CD14-positive monocyte (primary cell): ENCODE measurements around the gene CCDC68. TPM values are rescaled to one million over a fixed set of nuclear protein-coding genes. Genes with fewer than 3 reads are reported as not detected.

ENCODE experiments used
- DNase-seq, 3 donors: peaks; one replicate each; pipeline ENCODE4 v3.0.0-alpha.2; 2011 to 2022
- H2AFZ ChIP-seq: 2 replicates; pipeline ENCODE4 v1.6.0; 2012; ENCODE audit warnings: mild to moderate bottlenecking, low read depth, low read length, inconsistent platforms; ENCODE audit not compliant: insufficient read depth, poor library complexity, severe bottlenecking
- H3K27ac ChIP-seq, 2 donors: 1 replicate in 1 of 2; 2 replicates in 1 of 2; pipeline ENCODE4 v1.5.1; 2012 to 2013; ENCODE audit warnings: low read length in 2 of 2, control low read depth in 1 of 2, inconsistent platforms in 1 of 2, low read depth in 1 of 2, mild to moderate bottlenecking in 1 of 2
- H3K27me3 ChIP-seq, 2 donors: one replicate each; pipeline versions ENCODE4 v1.6.0 to v1.6.1; 2011 to 2013; ENCODE audit warnings: low read length in 2 of 2; ENCODE audit not compliant: control insufficient read depth in 2 of 2, insufficient read depth in 2 of 2
- H3K36me3 ChIP-seq, 2 donors: replicated peaks in 1 of 2; 1 replicate in 1 of 2; 2 replicates in 1 of 2; pipeline versions ENCODE4 v1.5.1 to v1.6.1; 2012 to 2013; ENCODE audit warnings: low read length in 2 of 2, control low read depth in 1 of 2, inconsistent platforms in 1 of 2, mild to moderate bottlenecking in 1 of 2; ENCODE audit not compliant: insufficient read depth in 2 of 2, control insufficient read depth in 1 of 2
- H3K4me1 ChIP-seq, 2 donors: 1 replicate in 1 of 2; 2 replicates in 1 of 2; pipeline versions ENCODE4 v1.5.1 to v1.6.1; 2012 to 2013; ENCODE audit warnings: low read length in 2 of 2, control low read depth in 1 of 2, inconsistent platforms in 1 of 2, mild to moderate bottlenecking in 1 of 2, moderate library complexity in 1 of 2; ENCODE audit not compliant: insufficient read depth in 2 of 2, control insufficient read depth in 1 of 2
- H3K4me2 ChIP-seq: replicated peaks from 2 replicates; pipeline ENCODE3; 2012; ENCODE audit warnings: low read length, moderate library complexity, mild to moderate bottlenecking; ENCODE audit not compliant: poor library complexity, severe bottlenecking; ENCODE audit errors: extremely low read depth
- H3K4me3 ChIP-seq, 3 experiments: fragments of 200-600 bp in 1 of 3; sonication (generic) in 1 of 3; replicated peaks in 1 of 3; 1 replicate in 2 of 3; 2 replicates in 1 of 3; pipeline ENCODE4 v1.5.1; 2011 to 2013; ENCODE audit warnings: low read length in 3 of 3, mild to moderate bottlenecking in 3 of 3, control low read depth in 2 of 3, low read depth in 2 of 3, inconsistent platforms in 1 of 3, moderate library complexity in 1 of 3
- H3K79me2 ChIP-seq: 2 replicates; pipeline ENCODE4 v1.6.0; 2012; ENCODE audit warnings: mild to moderate bottlenecking, control low read depth, inconsistent platforms, low read length, moderate library complexity; ENCODE audit not compliant: insufficient read depth
- H3K9ac ChIP-seq: 2 replicates; pipeline ENCODE4 v1.6.0; 2017; ENCODE audit warnings: low read length, mild to moderate bottlenecking; ENCODE audit not compliant: insufficient read depth, poor library complexity, severe bottlenecking
- H3K9me3 ChIP-seq, 2 donors: replicated peaks in 1 of 2; 1 replicate in 1 of 2; 2 replicates in 1 of 2; pipeline versions ENCODE4 v1.5.1 to v1.6.1; 2012 to 2013; ENCODE audit warnings: low read length in 2 of 2, control low read depth in 1 of 2; ENCODE audit not compliant: control insufficient read depth in 1 of 2, insufficient read depth in 1 of 2
- H4K20me1 ChIP-seq: 2 replicates; pipeline ENCODE4 v1.6.0; 2012; ENCODE audit warnings: mild to moderate bottlenecking, low read length, control low read depth, moderate library complexity; ENCODE audit not compliant: insufficient read depth
- H3K27ac Mint-ChIP-seq, 7 donors: one replicate each; pipeline ENCODE4 v1.8.0; 2020; ENCODE audit warnings: mild to moderate bottlenecking in 7 of 7, mixed read lengths in 7 of 7, moderate library complexity in 6 of 7, inconsistent platforms in 2 of 7
- H3K27me3 Mint-ChIP-seq, 3 donors: one replicate each; pipeline ENCODE4 v1.8.0; 2021 to 2022; ENCODE audit warnings: low read depth in 3 of 3, mild to moderate bottlenecking in 3 of 3, mixed read lengths in 3 of 3, moderate library complexity in 3 of 3, inconsistent platforms in 1 of 3
- H3K36me3 Mint-ChIP-seq, 2 donors: one replicate each; pipeline ENCODE4 v1.8.0; 2020; ENCODE audit warnings: mixed read lengths in 2 of 2, inconsistent platforms in 1 of 2, mild to moderate bottlenecking in 1 of 2
- H3K4me1 Mint-ChIP-seq: one replicate; pipeline ENCODE4 v1.8.0; 2020; ENCODE audit warnings: mild to moderate bottlenecking, mixed read lengths
- H3K4me3 Mint-ChIP-seq, 2 donors: one replicate each; pipeline ENCODE4 v1.8.0; 2020; ENCODE audit warnings: mild to moderate bottlenecking in 2 of 2, mixed read lengths in 2 of 2, moderate library complexity in 1 of 2
- H3K9me3 Mint-ChIP-seq, 7 donors: one replicate each; pipeline ENCODE4 v1.8.0; 2020 to 2022; ENCODE audit warnings: mixed read lengths in 7 of 7, mild to moderate bottlenecking in 6 of 7, moderate library complexity in 6 of 7, inconsistent platforms in 2 of 7
- CTCF ChIP-seq: fragments of 200-600 bp; IDR thresholded peaks from one replicate; pipeline ENCODE4 v1.8.0; 2022; ENCODE audit warnings: antibody characterized with exemption, mild to moderate bottlenecking
- WGBS: methylation state at CpG from one replicate; pipeline ENCODE4 v1.1.5; 2013; ENCODE audit warnings: missing lambda C conversion rate; ENCODE audit not compliant: insufficient coverage; 5-methylcytosine and 5-hydroxymethylcytosine counted together
- intact Hi-C, 2 donors: fragments of 100-400 bp; cut with micrococcal nuclease; formaldehyde crosslinking; loops; one replicate each; pipeline versions ENCODE4 v1.15.0 to v1.15.1; 2023
- polyA plus RNA-seq, 3 donors: library from polyadenylated mRNA; depleted of rRNA in 1 of 3; unstranded in 2 of 3; stranded (reverse) in 1 of 3; fragments of 300-500 nt in 2 of 3; fragments of >200 nt in 1 of 3; fragmentation: Illumina TruSeq in 2 of 3; gene quantifications; 1 replicate in 2 of 3; 2 replicates in 1 of 3; pipeline ENCODE4 v1.2.3, GENCODE V29; 2012 to 2021

CCDC68 gene
- polyA plus RNA-seq, 3 donors, result 0.09 to 0.15 TPM; not detected in 1

GRCh38 chr18:54948350-54948837, 10.9 kb downstream of the CCDC68 start:
- no peak overlapping the region for H3K4me3 Mint-ChIP-seq
- Histone ChIP-seq H3K36me3 (no peaks in the 10 kb centered on the region), H3K4me2 (no peak overlapping the region), H2AFZ (no peak overlapping the region), H3K4me1 (peaks cover 0 to 5% of the 10 kb centered on the region in 2 donors), H4K20me1 (no peaks in the 10 kb centered on the region), H3K27ac (no peak overlapping the region), H3K9me3 (no peaks in the 10 kb centered on the region), H3K9ac (no peak overlapping the region), H3K4me3 (no peak overlapping the region), H3K27me3 (peaks cover 0 to 2% of the 10 kb centered on the region in 2 donors), H3K79me2 (no peaks in the 10 kb centered on the region)
- no peaks in the 10 kb centered on the region for H3K36me3 Mint-ChIP-seq
- DNase-seq, result no peak
- peaks cover 5 to 16% (median 6%) of the 10 kb centered on the region in 3 donors for H3K27me3 Mint-ChIP-seq
- WGBS, result 89% methylated on average over 4 of the region's 4 CpGs
- H3K27ac Mint-ChIP-seq, result peak overlapping the region in 1 of 7 donors; percentile 47
- intact Hi-C loops, result no loop called here
- no peak for TF ChIP-seq CTCF
- peaks cover 10% of the 10 kb centered on the region for H3K4me1 Mint-ChIP-seq
- H3K9me3 Mint-ChIP-seq, result peaks cover 0 to 2% (median 0%) of the 10 kb centered on the region in 7 donors

- Histone ChIP-seq H3K36me3 (no peaks in the 10 kb centered on the region), H3K27ac (no peak overlapping the region), H3K9me3 (no peaks in the 10 kb centered on the region), H3K4me1 (peaks cover 0 to 5% of the 10 kb centered on the region in 2 donors), H3K4me3 (no peak overlapping the region), H3K4me2 (no peak overlapping the region), H3K79me2 (no peaks in the 10 kb centered on the region), H3K9ac (no peak overlapping the region), H4K20me1 (no peaks in the 10 kb centered on the region), H2AFZ (no peak overlapping the region), H3K27me3 (peaks cover 0 to 2% of the 10 kb centered on the region in 2 donors)
- intact Hi-C loops, result no loop called here
- H3K9me3 Mint-ChIP-seq, result no peaks in the 10 kb centered on the region
- no peaks in the 10 kb centered on the region for H3K36me3 Mint-ChIP-seq
- DNase-seq, result no peak
- no peak overlapping the region for H3K4me3 Mint-ChIP-seq
- no CpG with 5 or more reads among the region's 1 CpG for WGBS
- peaks cover 10% of the 10 kb centered on the region for H3K4me1 Mint-ChIP-seq
- H3K27me3 Mint-ChIP-seq, result peaks cover 3 to 10% (median 6%) of the 10 kb centered on the region in 3 donors
- no peak overlapping the region for H3K27ac Mint-ChIP-seq
- no peak for TF ChIP-seq CTCF
Measured at GRCh38 chr18:54947091-54947490, 12.2 kb downstream of the CCDC68 start.
